Adrenal gland (tissue), 12 donors: ENCODE data around the gene C21orf91. TPM values are rescaled to one million over a fixed set of nuclear protein-coding genes. Genes with fewer than 3 reads are reported as not detected.

Source experiments
- DNase-seq, 7 donors: peaks; one replicate each; pipeline ENCODE4 v3.0.0-alpha.2; 2019 to 2020
- H3K27ac ChIP-seq, 5 donors: fragments of 200-600 bp; sonication (generic) in 4 of 5; 1 replicate in 3 of 5; 2 replicates in 2 of 5; pipeline versions ENCODE4 v1.5.1 to v1.8.0; 2016 to 2020; ENCODE audit warnings: mild to moderate bottlenecking in 1 of 5
- H3K27me3 ChIP-seq: fragments of 200-600 bp; 2 replicates; pipeline ENCODE4 v1.8.0; 2021
- H3K36me3 ChIP-seq, 2 donors: fragments of 200-600 bp; replicated peaks in 1 of 2; 1 replicate in 1 of 2; 2 replicates in 1 of 2; pipeline versions ENCODE4 v1.5.1 to v1.8.0; 2018 to 2022
- H3K4me1 ChIP-seq, 2 donors: fragments of 200-600 bp; replicated peaks in 1 of 2; 1 replicate in 1 of 2; 2 replicates in 1 of 2; pipeline versions ENCODE4 v1.5.1 to v1.8.0; 2018 to 2021
- H3K4me3 ChIP-seq, 4 donors: fragments of 200-600 bp; sonication (generic) in 3 of 4; one replicate each; pipeline ENCODE4 v1.5.1; 2016 to 2018
- H3K9me3 ChIP-seq, 3 donors: fragments of 200-600 bp; sonication (generic) in 1 of 3; replicated peaks in 1 of 3; 1 replicate in 2 of 3; 2 replicates in 1 of 3; pipeline versions ENCODE4 v1.5.1 to v1.8.0; 2016 to 2021
- CTCF ChIP-seq, 6 experiments: fragments of 450-650 bp in 4 of 6; fragments of 200-600 bp in 2 of 6; sonication (generic) in 1 of 6; IDR thresholded peaks; 1 replicate in 5 of 6; 2 replicates in 1 of 6; pipeline versions ENCODE4 v1.5.1 to v1.8.0; 2016 to 2021; ENCODE audit warnings: antibody characterized with exemption in 6 of 6, mild to moderate bottlenecking in 2 of 6, moderate library complexity in 1 of 6
- POLR2A ChIP-seq, 2 donors: fragments of 450-650 bp; IDR thresholded peaks; one replicate each; pipeline ENCODE4 v1.6.1; 2017; ENCODE audit warnings: antibody characterized with exemption in 2 of 2, mild to moderate bottlenecking in 2 of 2, moderate library complexity in 1 of 2
- WGBS, 4 donors: extraction: QIAGEN DNeasy Blood & Tissue Kit in 2 of 4; methylation state at CpG; one replicate each; pipeline versions ENCODE4 v1.1.5 to v1.1.7; 2013 to 2017; 5-methylcytosine and 5-hydroxymethylcytosine counted together
- intact Hi-C, 2 donors: fragments of 100-400 bp; cut with DNase I; formaldehyde crosslinking; loops; one replicate each; pipeline versions ENCODE4 v1.14.1 to v1.15.0; 2022 to 2023
- polyA plus RNA-seq, 3 donors: library from polyadenylated mRNA; stranded (reverse); fragments of 200-250 nt in 2 of 3; fragments of 350-450 nt in 1 of 3; fragmentation: Illumina TruSeq in 1 of 3; extraction: RNeasy Lipid Tissue Mini Kit (QIAGEN cat#74804) in 1 of 3; gene quantifications; one replicate each; pipeline ENCODE4 v1.2.3, GENCODE V29; 2013 to 2014
- total RNA-seq, 9 donors: library from RNA; depleted of rRNA in 4 of 9; stranded (reverse); fragments of >200 nt in 4 of 9; fragments of 120-200 nt in 1 of 9; fragmentation: NEBNext Ultra II Directional in 1 of 9; extraction: Animal tissue kit (Norgen Biotek cat#: 25700) in 1 of 9; gene quantifications; one replicate each; pipeline versions ENCODE4 v1.1.0 to v1.2.4, GENCODE V29; 2013 to 2023
- donor health status: healthy with polysubstance abuse.
- donor health status: Bipolar disorder and iron deficiency.
- donor health status: DM: yes; HTN: yes; CAD: no.
- donor health status: DM: no; HTN: no; CAD: no.
- donor health status: DM: no; HTN: no; CAD: no.
- donor health status: DM: yes; HTN: yes; CAD: no.

Gene C21orf91
- total and polyA plus RNA-seq, 12 donors: 1.9 to 19.1 (median 9.5) TPM

- no peak for DNase-seq
- 90 to 95% (median 93%) methylated on average over 6 of the region's 6 CpGs for WGBS, 4 donors
- H3K27me3 ChIP-seq: no peaks in the 10 kb centered on the region
- peaks cover 0 to 15% of the 10 kb centered on the region in 2 donors for H3K4me1 ChIP-seq
- H3K27ac ChIP-seq: no peak overlapping the region
- no peaks in the 10 kb centered on the region for H3K36me3 ChIP-seq
- TF ChIP-seq CTCF (IDR thresholded peaks at IDR 0.05) (no peak), POLR2A (IDR thresholded peaks at IDR 0.05) (no peak)
- H3K9me3 ChIP-seq: no peaks in the 10 kb centered on the region
- H3K4me3 ChIP-seq: no peak overlapping the region
- intact Hi-C loops: no loop called here
These were observed 19.6 kb downstream of the C21orf91 start for GRCh38 chr21:17799414-17800164.

GRCh38 chr21:17798796-17799195 lies 20.4 kb downstream of the C21orf91 start:
- H3K4me1 ChIP-seq: peaks cover 0 to 20% of the 10 kb centered on the region in 2 donors
- TF ChIP-seq CTCF (IDR thresholded peaks at IDR 0.05) (no peak), POLR2A (IDR thresholded peaks at IDR 0.05) (no peak)
- H3K9me3 ChIP-seq: no peaks in the 10 kb centered on the region
- H3K4me3 ChIP-seq: no peak overlapping the region
- no peaks in the 10 kb centered on the region for H3K27me3 ChIP-seq
- intact Hi-C loops: no loop called here
- WGBS, 4 donors: 88 to 95% (median 90%) methylated on average over 2 of the region's 2 CpGs
- no peaks in the 10 kb centered on the region for H3K36me3 ChIP-seq
- DNase-seq: no peak
- no peak overlapping the region for H3K27ac ChIP-seq

GRCh38 chr21:17797967-17798366 lies 21.2 kb downstream of the C21orf91 start:
- no peaks in the 10 kb centered on the region for H3K27me3 ChIP-seq
- WGBS, 4 donors: 85 to 90% (median 88%) methylated on average over 2 of the region's 2 CpGs
- no peak for DNase-seq
- TF ChIP-seq CTCF (IDR thresholded peaks at IDR 0.05) (no peak), POLR2A (IDR thresholded peaks at IDR 0.05) (no peak)
- H3K4me1 ChIP-seq: peaks cover 0 to 20% of the 10 kb centered on the region in 2 donors
- H3K27ac ChIP-seq: no peak overlapping the region
- no peaks in the 10 kb centered on the region for H3K36me3 ChIP-seq
- intact Hi-C loops: no loop called here
- no peak overlapping the region for H3K4me3 ChIP-seq
- H3K9me3 ChIP-seq: no peaks in the 10 kb centered on the region

GRCh38 chr21:17796503-17796902 lies 22.7 kb downstream of the C21orf91 start:
- intact Hi-C loops: no loop called here
- no peaks in the 10 kb centered on the region for H3K27me3 ChIP-seq
- WGBS, 4 donors: 88 to 100% (median 100%) methylated on average over 1 of the region's 1 CpG
- H3K4me1 ChIP-seq: peaks cover 0 to 20% of the 10 kb centered on the region in 2 donors
- no peak overlapping the region for H3K27ac ChIP-seq
- no peaks in the 10 kb centered on the region for H3K9me3 ChIP-seq
- H3K36me3 ChIP-seq: no peaks in the 10 kb centered on the region
- no peak for DNase-seq
- no peak overlapping the region for H3K4me3 ChIP-seq
- TF ChIP-seq CTCF (IDR thresholded peaks at IDR 0.05) (no peak), POLR2A (IDR thresholded peaks at IDR 0.05) (no peak)
